ENCODE data around the gene C9orf43. TPM values are rescaled to one million over a fixed set of nuclear protein-coding genes. Genes with fewer than 3 reads are reported as not detected.

The C9orf43 gene
- total and polyA plus RNA-seq, 9 of the 15 experiments (the other 6 are each of a cell fraction or from before 2014, with no cell fraction given), result 0.21 to 0.58 (median 0.33) TPM

DNA sequence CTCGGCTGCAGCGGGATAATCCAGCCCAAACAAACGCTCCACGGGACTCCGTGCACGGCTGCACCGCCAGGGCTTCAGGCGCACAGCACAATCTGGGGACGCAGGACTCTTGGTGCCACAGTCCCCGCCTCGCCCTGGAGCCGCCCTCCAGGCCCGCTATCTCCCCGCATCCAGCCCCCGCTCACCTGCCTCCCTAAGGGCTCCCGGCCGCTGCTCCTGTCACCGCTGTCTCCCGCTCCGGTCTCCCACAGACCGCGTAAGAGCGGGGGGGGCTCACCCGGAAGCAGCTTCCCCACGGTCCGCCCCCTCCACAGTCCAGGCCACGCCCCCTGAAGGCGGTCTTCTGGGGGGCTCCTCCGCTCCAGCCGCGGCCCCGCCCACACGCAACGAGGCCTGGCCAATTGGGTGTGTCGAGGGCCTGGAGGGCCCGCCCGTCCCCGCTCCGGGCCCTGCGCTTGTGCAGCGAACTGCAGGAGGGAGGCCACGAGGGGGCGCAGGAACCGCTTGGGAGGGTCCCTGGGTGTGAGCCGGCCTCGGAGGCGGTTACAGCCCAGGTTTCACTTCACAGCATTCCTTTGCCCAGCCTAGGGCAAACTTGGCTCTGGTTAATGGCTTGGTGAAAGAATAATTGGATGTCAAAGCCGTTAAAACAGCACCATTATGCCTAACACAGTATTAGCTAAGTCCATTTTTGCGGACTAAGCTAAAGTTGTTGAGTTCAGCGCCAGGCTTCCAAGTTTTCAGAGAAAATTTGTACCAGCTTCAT is 9.3 kb upstream of the C9orf43 start, which contains the start of gene ALAD (continued):
- no peak for TF ChIP-seq ZNF766 (CRISPR knock-in tag; conservative IDR thresholded peaks at IDR 0.05)
- TF ChIP-seq THRAP3 (IDR thresholded peaks at IDR 0.05; ENCODE audit: borderline replicate concordance), result no peak
- no peak for TF ChIP-seq SPI1 (IDR thresholded peaks at IDR 0.05; ENCODE audit: borderline replicate concordance, low read depth, low read length)
- peak; percentile 75; the same call in 1 of the 2 replicates for TF ChIP-seq ZNF431 (CRISPR knock-in tag; IDR thresholded peaks at IDR 0.05)
- TF ChIP-seq, protein P1, sequence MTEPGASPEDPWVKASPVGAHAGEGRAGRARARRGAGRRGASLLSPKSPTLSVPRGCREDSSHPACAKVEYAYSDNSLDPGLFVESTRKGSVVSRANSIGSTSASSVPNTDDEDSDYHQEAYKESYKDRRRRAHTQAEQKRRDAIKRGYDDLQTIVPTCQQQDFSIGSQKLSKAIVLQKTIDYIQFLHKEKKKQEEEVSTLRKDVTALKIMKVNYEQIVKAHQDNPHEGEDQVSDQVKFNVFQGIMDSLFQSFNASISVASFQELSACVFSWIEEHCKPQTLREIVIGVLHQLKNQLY (CRISPR knock-in tag; conservative IDR thresholded peaks at IDR 0.05), result no peak
- TF ChIP-seq FOXK1 (CRISPR knock-in tag; IDR thresholded peaks at IDR 0.05; ENCODE audit: borderline replicate concordance), result no peak
- TF ChIP-seq, protein P2, sequence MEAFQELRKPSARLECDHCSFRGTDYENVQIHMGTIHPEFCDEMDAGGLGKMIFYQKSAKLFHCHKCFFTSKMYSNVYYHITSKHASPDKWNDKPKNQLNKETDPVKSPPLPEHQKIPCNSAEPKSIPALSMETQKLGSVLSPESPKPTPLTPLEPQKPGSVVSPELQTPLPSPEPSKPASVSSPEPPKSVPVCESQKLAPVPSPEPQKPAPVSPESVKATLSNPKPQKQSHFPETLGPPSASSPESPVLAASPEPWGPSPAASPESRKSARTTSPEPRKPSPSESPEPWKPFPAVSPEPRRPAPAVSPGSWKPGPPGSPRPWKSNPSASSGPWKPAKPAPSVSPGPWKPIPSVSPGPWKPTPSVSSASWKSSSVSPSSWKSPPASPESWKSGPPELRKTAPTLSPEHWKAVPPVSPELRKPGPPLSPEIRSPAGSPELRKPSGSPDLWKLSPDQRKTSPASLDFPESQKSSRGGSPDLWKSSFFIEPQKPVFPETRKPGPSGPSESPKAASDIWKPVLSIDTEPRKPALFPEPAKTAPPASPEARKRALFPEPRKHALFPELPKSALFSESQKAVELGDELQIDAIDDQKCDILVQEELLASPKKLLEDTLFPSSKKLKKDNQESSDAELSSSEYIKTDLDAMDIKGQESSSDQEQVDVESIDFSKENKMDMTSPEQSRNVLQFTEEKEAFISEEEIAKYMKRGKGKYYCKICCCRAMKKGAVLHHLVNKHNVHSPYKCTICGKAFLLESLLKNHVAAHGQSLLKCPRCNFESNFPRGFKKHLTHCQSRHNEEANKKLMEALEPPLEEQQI (IDR thresholded peaks at IDR 0.05), result no peak
- TF ChIP-seq, protein P3, sequence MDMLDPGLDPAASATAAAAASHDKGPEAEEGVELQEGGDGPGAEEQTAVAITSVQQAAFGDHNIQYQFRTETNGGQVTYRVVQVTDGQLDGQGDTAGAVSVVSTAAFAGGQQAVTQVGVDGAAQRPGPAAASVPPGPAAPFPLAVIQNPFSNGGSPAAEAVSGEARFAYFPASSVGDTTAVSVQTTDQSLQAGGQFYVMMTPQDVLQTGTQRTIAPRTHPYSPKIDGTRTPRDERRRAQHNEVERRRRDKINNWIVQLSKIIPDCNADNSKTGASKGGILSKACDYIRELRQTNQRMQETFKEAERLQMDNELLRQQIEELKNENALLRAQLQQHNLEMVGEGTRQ (CRISPR knock-in tag; IDR thresholded peaks at IDR 0.05), result no peak
- 0 out of 2 replicates have a peak, but pooled peaks have one; percentile 14 for TF ChIP-seq ERF (CRISPR knock-in tag; IDR thresholded peaks at IDR 0.05)
- no peak for TF ChIP-seq NFYB (IDR thresholded peaks at IDR 0.05; ENCODE audit: extremely low read depth, insufficient read length)
- no peak for TF ChIP-seq ZNF121 (CRISPR knock-in tag; conservative IDR thresholded peaks at IDR 0.05)
- no peak for TF ChIP-seq ZNF444 (CRISPR knock-in tag; IDR thresholded peaks at IDR 0.05)
- TF ChIP-seq, protein P4, sequence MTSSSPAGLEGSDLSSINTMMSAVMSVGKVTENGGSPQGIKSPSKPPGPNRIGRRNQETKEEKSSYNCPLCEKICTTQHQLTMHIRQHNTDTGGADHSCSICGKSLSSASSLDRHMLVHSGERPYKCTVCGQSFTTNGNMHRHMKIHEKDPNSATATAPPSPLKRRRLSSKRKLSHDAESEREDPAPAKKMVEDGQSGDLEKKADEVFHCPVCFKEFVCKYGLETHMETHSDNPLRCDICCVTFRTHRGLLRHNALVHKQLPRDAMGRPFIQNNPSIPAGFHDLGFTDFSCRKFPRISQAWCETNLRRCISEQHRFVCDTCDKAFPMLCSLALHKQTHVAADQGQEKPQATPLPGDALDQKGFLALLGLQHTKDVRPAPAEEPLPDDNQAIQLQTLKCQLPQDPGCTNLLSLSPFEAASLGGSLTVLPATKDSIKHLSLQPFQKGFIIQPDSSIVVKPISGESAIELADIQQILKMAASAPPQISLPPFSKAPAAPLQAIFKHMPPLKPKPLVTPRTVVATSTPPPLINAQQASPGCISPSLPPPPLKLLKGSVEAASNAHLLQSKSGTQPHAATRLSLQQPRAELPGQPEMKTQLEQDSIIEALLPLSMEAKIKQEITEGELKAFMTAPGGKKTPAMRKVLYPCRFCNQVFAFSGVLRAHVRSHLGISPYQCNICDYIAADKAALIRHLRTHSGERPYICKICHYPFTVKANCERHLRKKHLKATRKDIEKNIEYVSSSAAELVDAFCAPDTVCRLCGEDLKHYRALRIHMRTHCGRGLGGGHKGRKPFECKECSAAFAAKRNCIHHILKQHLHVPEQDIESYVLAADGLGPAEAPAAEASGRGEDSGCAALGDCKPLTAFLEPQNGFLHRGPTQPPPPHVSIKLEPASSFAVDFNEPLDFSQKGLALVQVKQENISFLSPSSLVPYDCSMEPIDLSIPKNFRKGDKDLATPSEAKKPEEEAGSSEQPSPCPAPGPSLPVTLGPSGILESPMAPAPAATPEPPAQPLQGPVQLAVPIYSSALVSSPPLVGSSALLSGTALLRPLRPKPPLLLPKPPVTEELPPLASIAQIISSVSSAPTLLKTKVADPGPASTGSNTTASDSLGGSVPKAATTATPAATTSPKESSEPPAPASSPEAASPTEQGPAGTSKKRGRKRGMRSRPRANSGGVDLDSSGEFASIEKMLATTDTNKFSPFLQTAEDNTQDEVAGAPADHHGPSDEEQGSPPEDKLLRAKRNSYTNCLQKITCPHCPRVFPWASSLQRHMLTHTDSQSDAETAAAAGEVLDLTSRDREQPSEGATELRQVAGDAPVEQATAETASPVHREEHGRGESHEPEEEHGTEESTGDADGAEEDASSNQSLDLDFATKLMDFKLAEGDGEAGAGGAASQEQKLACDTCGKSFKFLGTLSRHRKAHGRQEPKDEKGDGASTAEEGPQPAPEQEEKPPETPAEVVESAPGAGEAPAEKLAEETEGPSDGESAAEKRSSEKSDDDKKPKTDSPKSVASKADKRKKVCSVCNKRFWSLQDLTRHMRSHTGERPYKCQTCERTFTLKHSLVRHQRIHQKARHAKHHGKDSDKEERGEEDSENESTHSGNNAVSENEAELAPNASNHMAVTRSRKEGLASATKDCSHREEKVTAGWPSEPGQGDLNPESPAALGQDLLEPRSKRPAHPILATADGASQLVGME (CRISPR knock-in tag; IDR thresholded peaks at IDR 0.05), result no peak
- TF ChIP-seq TAL1 (IDR thresholded peaks at IDR 0.05), result no peak
- TF ChIP-seq PTBP1 (IDR thresholded peaks at IDR 0.05; ENCODE audit: low read depth, low read length), result no peak
- no peak for TF ChIP-seq FOXJ3 (CRISPR knock-in tag; IDR thresholded peaks at IDR 0.05)
- peak; percentile 95 for TF ChIP-seq PCBP1 (IDR thresholded peaks at IDR 0.05; ENCODE audit: low read depth, low read length, poor library complexity, severe bottlenecking)
- TF ChIP-seq ZNF175 (CRISPR knock-in tag; IDR thresholded peaks at IDR 0.05; ENCODE audit: low read depth), result no peak
